GM23248 (cell line): ENCODE results near the gene HUWE1. TPM values are rescaled to one million over a fixed set of nuclear protein-coding genes. Genes with fewer than 3 reads are reported as not detected.

ENCODE experiments used
- DNase-seq: peaks from one replicate; pipeline ENCODE4 v3.0.0-alpha.2; 2015
- H2AFZ ChIP-seq: fragments of 200-600 bp; sonication (generic); 2 replicates; pipeline ENCODE4 v1.6.1; 2016; ENCODE audit warnings: antibody characterized with exemption
- H3F3A ChIP-seq: fragments of 200-600 bp; sonication (generic); 2 replicates; pipeline ENCODE4 v1.6.1; 2016; ENCODE audit warnings: mild to moderate bottlenecking, antibody characterized with exemption, mixed run types; ENCODE audit not compliant: insufficient read depth
- H3K27ac ChIP-seq: fragments of 200-600 bp; sonication (generic); 2 replicates; pipeline ENCODE4 v1.5.1; 2016; ENCODE audit warnings: mild to moderate bottlenecking
- H3K27me3 ChIP-seq: fragments of 200-600 bp; sonication (generic); replicated peaks from 2 replicates; pipeline ENCODE4 v1.6.1; 2016; ENCODE audit warnings: mild to moderate bottlenecking; ENCODE audit not compliant: insufficient read depth
- H3K36me3 ChIP-seq: fragments of 200-600 bp; sonication (generic); 2 replicates; pipeline ENCODE4 v1.6.1; 2016; ENCODE audit warnings: low read depth, mild to moderate bottlenecking
- H3K4me1 ChIP-seq: fragments of 200-600 bp; sonication (generic); 2 replicates; pipeline ENCODE4 v1.6.1; 2016; ENCODE audit warnings: mild to moderate bottlenecking; ENCODE audit not compliant: insufficient read depth
- H3K4me2 ChIP-seq: fragments of 200-600 bp; sonication (generic); one replicate; pipeline ENCODE4 v1.6.1; 2016; ENCODE audit warnings: mild to moderate bottlenecking; ENCODE audit not compliant: unreplicated experiment
- H3K4me3 ChIP-seq: fragments of 200-600 bp; sonication (generic); 2 replicates; pipeline ENCODE4 v1.5.1; 2016; ENCODE audit warnings: mild to moderate bottlenecking
- H3K79me2 ChIP-seq: fragments of 200-600 bp; sonication (generic); 2 replicates; pipeline ENCODE4 v1.6.1; 2016; ENCODE audit warnings: mild to moderate bottlenecking; ENCODE audit not compliant: insufficient read depth
- H3K9ac ChIP-seq: fragments of 200-600 bp; sonication (generic); 2 replicates; pipeline ENCODE4 v1.6.1; 2016; ENCODE audit warnings: mild to moderate bottlenecking
- H3K9me2 ChIP-seq: fragments of 200-600 bp; sonication (generic); 2 replicates; pipeline ENCODE4 v1.6.1; 2016; ENCODE audit warnings: mixed run types, mild to moderate bottlenecking, moderate library complexity; ENCODE audit not compliant: insufficient read depth
- H3K9me3 ChIP-seq: fragments of 200-600 bp; sonication (generic); one replicate; pipeline ENCODE4 v1.6.1; 2017; ENCODE audit warnings: low read depth
- H4K20me1 ChIP-seq: fragments of 200-600 bp; sonication (generic); 2 replicates; pipeline ENCODE4 v1.6.0; 2016; ENCODE audit not compliant: insufficient read depth
- EZH2 ChIP-seq: fragments of 200-600 bp; sonication (generic); IDR thresholded peaks from 2 replicates; pipeline ENCODE4 v1.6.1; 2018; ENCODE audit warnings: antibody characterized with exemption, mild to moderate bottlenecking; ENCODE audit not compliant: insufficient read depth, poor library complexity, severe bottlenecking
- EZH2phosphoT487 ChIP-seq: fragments of 200-600 bp; sonication (generic); IDR thresholded peaks from 2 replicates; pipeline ENCODE4 v1.6.1; 2018; ENCODE audit warnings: antibody characterized with exemption, moderate library complexity, mild to moderate bottlenecking, low read depth; ENCODE audit not compliant: insufficient read depth
- WGBS, 2 experiments: methylation state at CpG; one replicate each; pipeline ENCODE4 v1.1.6; 2015 to 2017; ENCODE audit warnings: low lambda C conversion rate in 2 of 2, low coverage in 1 of 2; ENCODE audit errors: missing lambda C conversion rate in 2 of 2; 5-methylcytosine and 5-hydroxymethylcytosine counted together
- in situ Hi-C: fragments of 300-500 bp; cut with MboI; formaldehyde crosslinking; loops from 2 replicates; pipeline ENCODE4 v1.15.0; 2020
- polyA plus RNA-seq: library from polyadenylated mRNA; unstranded; fragments of >200 nt; fragmentation: Nextera tagmentation; extraction: Ambion mirVana; gene quantifications from 2 replicates; pipeline ENCODE4 v1.2.1, GENCODE V29; 2016
- total RNA-seq: library from RNA; depleted of rRNA; stranded (reverse); fragments of >200 nt; shearing (Covaris generic); gene quantifications from 2 replicates; pipeline ENCODE4 v1.2.3, GENCODE V29; 2014

Gene HUWE1
- total and polyA plus RNA-seq, 2 experiments from 2014 or later, result 29.8 to 71.2 TPM

DNA sequence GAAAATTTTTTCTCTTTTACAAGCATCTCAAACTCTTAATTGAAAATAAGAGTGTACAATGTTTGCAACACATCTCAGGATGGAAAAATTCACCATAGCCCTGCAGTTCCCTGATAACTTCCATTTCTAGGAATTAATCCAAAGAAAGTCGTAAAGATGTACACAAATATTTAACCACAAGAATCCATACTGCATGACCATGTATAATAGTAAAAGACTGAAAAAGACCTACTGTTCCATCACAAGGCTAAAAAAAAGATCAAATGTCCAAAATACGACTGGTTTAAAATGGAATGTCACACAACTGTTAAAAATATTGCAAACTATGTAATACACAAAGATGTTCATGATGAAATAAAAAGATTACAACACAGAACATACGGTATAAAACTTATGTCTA is 32.1 kb downstream of the HUWE1 start:
- no peaks in the 10 kb centered on the region for H3K9me3 ChIP-seq
- H3K4me3 ChIP-seq, result no peak overlapping the region
- H3K9ac ChIP-seq, result 0 out of 2 replicates have a peak overlapping the region, but pooled peaks have one; percentile 1
- no peak overlapping the region for H3K4me2 ChIP-seq
- H3K9me2 ChIP-seq, result no peaks in the 10 kb centered on the region
- TF ChIP-seq EZH2, result no peak
- TF ChIP-seq EZH2phosphoT487, result no peak
- 0 out of 2 replicates have a peak, but pooled peaks cover 4% of the 10 kb centered on the region for H3F3A ChIP-seq
- H3K36me3 ChIP-seq, result peaks cover 16% of the 10 kb centered on the region; the same call in 1 of the 2 replicates
- no peaks in the 10 kb centered on the region for H3K27me3 ChIP-seq
- no peak overlapping the region for H2AFZ ChIP-seq
- H3K27ac ChIP-seq, result 0 out of 2 replicates have a peak overlapping the region, but pooled peaks have one; percentile 15
- 49 to 60% methylated on average over 3 of the region's 3 CpGs for WGBS, 2 experiments
- in situ Hi-C loops, result no loop called here
- H3K4me1 ChIP-seq, result peaks cover 18% of the 10 kb centered on the region; the same call in 1 of the 2 replicates
- no peaks in the 10 kb centered on the region; the same call in 1 of the 2 replicates for H4K20me1 ChIP-seq
- peaks cover 100% of the 10 kb centered on the region for H3K79me2 ChIP-seq
- DNase-seq, result no peak

GRCh38 chrX:53644751-53645150 is 41.8 kb downstream of the HUWE1 start:
- TF ChIP-seq EZH2phosphoT487 (no peak), EZH2 (no peak)
- DNase-seq, result no peak
- no peaks in the 10 kb centered on the region for H4K20me1 ChIP-seq
- H3K9ac ChIP-seq, result no peak overlapping the region
- no peak overlapping the region for H3K4me3 ChIP-seq
- in situ Hi-C loops, result no loop called here
- H3K9me3 ChIP-seq, result no peaks in the 10 kb centered on the region
- no peak overlapping the region for H3K4me2 ChIP-seq
- H2AFZ ChIP-seq, result no peak overlapping the region
- H3K27ac ChIP-seq, result no peak overlapping the region
- H3F3A ChIP-seq, result peaks cover 21% of the 10 kb centered on the region; the same call in 1 of the 2 replicates
- no peaks in the 10 kb centered on the region for H3K27me3 ChIP-seq
- no peaks in the 10 kb centered on the region for H3K4me1 ChIP-seq
- H3K79me2 ChIP-seq, result peaks cover 83% of the 10 kb centered on the region
- H3K36me3 ChIP-seq, result peaks cover 71% of the 10 kb centered on the region
- no peaks in the 10 kb centered on the region for H3K9me2 ChIP-seq
- WGBS, 2 experiments, result 100% methylated on average over 3 of the region's 3 CpGs

GRCh38 chrX:53642337-53642736 is 44.2 kb downstream of the HUWE1 start:
- 96% methylated on average over 2 of the region's 2 CpGs for WGBS, 2 experiments
- H3K4me2 ChIP-seq, result no peak overlapping the region
- TF ChIP-seq EZH2, result no peak
- TF ChIP-seq EZH2phosphoT487, result no peak
- H3K9me2 ChIP-seq, result no peaks in the 10 kb centered on the region
- H3K9ac ChIP-seq, result no peak overlapping the region
- no peak overlapping the region for H3K27ac ChIP-seq
- no peak overlapping the region for H3K4me3 ChIP-seq
- H3K36me3 ChIP-seq, result peaks cover 68% of the 10 kb centered on the region
- H2AFZ ChIP-seq, result no peak overlapping the region
- DNase-seq, result no peak
- no peaks in the 10 kb centered on the region for H3K4me1 ChIP-seq
- H3F3A ChIP-seq, result peaks cover 21% of the 10 kb centered on the region; the same call in 1 of the 2 replicates
- no peaks in the 10 kb centered on the region for H3K27me3 ChIP-seq
- in situ Hi-C loops, result no loop called here
- no peaks in the 10 kb centered on the region for H3K9me3 ChIP-seq
- H3K79me2 ChIP-seq, result peaks cover 83% of the 10 kb centered on the region
- no peaks in the 10 kb centered on the region for H4K20me1 ChIP-seq

- no peak overlapping the region for H3K27ac ChIP-seq
- H3K4me3 ChIP-seq, result no peak overlapping the region
- H3K9me2 ChIP-seq, result no peaks in the 10 kb centered on the region
- H3K4me2 ChIP-seq, result no peak overlapping the region
- no peak for DNase-seq
- H3K4me1 ChIP-seq, result no peaks in the 10 kb centered on the region
- peaks cover 21% of the 10 kb centered on the region; the same call in 1 of the 2 replicates for H3F3A ChIP-seq
- TF ChIP-seq EZH2phosphoT487 (no peak), EZH2 (no peak)
- no peaks in the 10 kb centered on the region for H3K9me3 ChIP-seq
- H2AFZ ChIP-seq, result no peak overlapping the region
- peaks cover 46% of the 10 kb centered on the region; the same call in 1 of the 2 replicates for H3K36me3 ChIP-seq
- H3K9ac ChIP-seq, result no peak overlapping the region
- peaks cover 86% of the 10 kb centered on the region for H3K79me2 ChIP-seq
- no peaks in the 10 kb centered on the region for H3K27me3 ChIP-seq
- no peaks in the 10 kb centered on the region for H4K20me1 ChIP-seq
- in situ Hi-C loops, result no loop called here
Measured at GRCh38 chrX:53639257-53639656, 47.3 kb downstream of the HUWE1 start.
